Smooth muscle cell (in vitro differentiated cells): Measurements from ENCODE around the gene SLC6A16. TPM values are rescaled to one million over a fixed set of nuclear protein-coding genes. Genes with fewer than 3 reads are reported as not detected.

Experiments used
- DNase-seq: peaks from one replicate; lab custom pipeline; 2025; ENCODE audit not compliant: unreplicated experiment; lab: John Stamatoyannopoulos, UW
- H2AFZ ChIP-seq: fragments of 200-600 bp; sonication (generic); 2 replicates; pipeline ENCODE4 v1.6.0; 2016; ENCODE audit warnings: antibody characterized with exemption, low read depth, mild to moderate bottlenecking
- H3F3A ChIP-seq: fragments of 200-600 bp; sonication (generic); 2 replicates; pipeline ENCODE4 v1.6.0; 2017; ENCODE audit warnings: antibody characterized with exemption, low read depth
- H3K27ac ChIP-seq: fragments of 200-600 bp; sonication (generic); 2 replicates; pipeline ENCODE4 v1.5.1; 2016; ENCODE audit warnings: low read depth, mild to moderate bottlenecking
- H3K27me3 ChIP-seq: fragments of 200-600 bp; sonication (generic); 2 replicates; pipeline ENCODE4 v1.6.1; 2016; ENCODE audit warnings: low read depth, mild to moderate bottlenecking
- H3K36me3 ChIP-seq: fragments of 200-600 bp; sonication (generic); 2 replicates; pipeline ENCODE4 v1.5.1; 2016; ENCODE audit warnings: low read depth
- H3K4me1 ChIP-seq: fragments of 200-600 bp; sonication (generic); 2 replicates; pipeline ENCODE4 v1.5.1; 2016; ENCODE audit warnings: low read depth
- H3K4me2 ChIP-seq: fragments of 200-600 bp; sonication (generic); 2 replicates; pipeline ENCODE4 v1.6.0; 2016; ENCODE audit warnings: mild to moderate bottlenecking
- H3K4me3 ChIP-seq: fragments of 200-600 bp; sonication (generic); 2 replicates; pipeline ENCODE4 v1.5.1; 2016; ENCODE audit warnings: mild to moderate bottlenecking
- H3K79me2 ChIP-seq: fragments of 200-600 bp; sonication (generic); 2 replicates; pipeline ENCODE4 v1.6.0; 2016; ENCODE audit warnings: low read depth, mild to moderate bottlenecking
- H3K9ac ChIP-seq: fragments of 200-600 bp; sonication (generic); 2 replicates; pipeline ENCODE4 v1.6.0; 2016; ENCODE audit warnings: low read depth
- H3K9me3 ChIP-seq: fragments of 200-600 bp; sonication (generic); replicated peaks from 2 replicates; pipeline ENCODE4 v1.5.1; 2016; ENCODE audit warnings: low read depth
- H4K20me1 ChIP-seq: fragments of 200-600 bp; sonication (generic); 2 replicates; pipeline ENCODE4 v1.6.0; 2016; ENCODE audit warnings: low read depth
- WGBS: methylation state at CpG from one replicate; pipeline ENCODE4 v1.1.7; 2016; ENCODE audit warnings: low lambda C conversion rate; 5-methylcytosine and 5-hydroxymethylcytosine counted together
- microRNA-seq: library from miRNA; unstranded; fragments of <30 nt; microRNA quantifications from one replicate; pipeline ENCODE4, GENCODE V29; 2016; ENCODE audit warnings: borderline number of aligned reads
- polyA plus RNA-seq: library from polyadenylated mRNA; unstranded; fragments of >200 nt; fragmentation: Nextera tagmentation; extraction: Ambion mirVana; gene quantifications from 2 replicates; pipeline ENCODE4 v1.2.1, GENCODE V29; 2016
- small RNA-seq: library from RNA; depleted of rRNA; stranded (forward); fragments of <200 nt; gene quantifications from one replicate; pipeline ENCODE3, GENCODE V24; 2014
- total RNA-seq: library from RNA; depleted of rRNA; stranded (reverse); fragments of >200 nt; gene quantifications from 2 replicates; pipeline ENCODE4 v1.2.3, GENCODE V29; 2014
- TF ChIP-seq, protein P1 (sequence below): fragments of 200-600 bp; sonication (generic); IDR thresholded peaks from 2 replicates; pipeline ENCODE4 v1.5.1; 2017; ENCODE audit warnings: borderline replicate concordance, mild to moderate bottlenecking, antibody characterized with exemption; ENCODE audit not compliant: insufficient read depth, poor library complexity, severe bottlenecking

Gene SLC6A16
- total and polyA plus RNA-seq, 2 experiments from 2014 or later = 1.4 to 2.3 TPM

- no peak overlapping the region for H2AFZ ChIP-seq
- H3K9ac ChIP-seq = no peak overlapping the region
- H3F3A ChIP-seq = no peaks in the 10 kb centered on the region
- H3K27me3 ChIP-seq = no peaks in the 10 kb centered on the region
- H4K20me1 ChIP-seq = no peaks in the 10 kb centered on the region
- H3K4me1 ChIP-seq = no peaks in the 10 kb centered on the region
- 94% methylated on average over 9 of the region's 9 CpGs for WGBS
- TF ChIP-seq, protein P1, sequence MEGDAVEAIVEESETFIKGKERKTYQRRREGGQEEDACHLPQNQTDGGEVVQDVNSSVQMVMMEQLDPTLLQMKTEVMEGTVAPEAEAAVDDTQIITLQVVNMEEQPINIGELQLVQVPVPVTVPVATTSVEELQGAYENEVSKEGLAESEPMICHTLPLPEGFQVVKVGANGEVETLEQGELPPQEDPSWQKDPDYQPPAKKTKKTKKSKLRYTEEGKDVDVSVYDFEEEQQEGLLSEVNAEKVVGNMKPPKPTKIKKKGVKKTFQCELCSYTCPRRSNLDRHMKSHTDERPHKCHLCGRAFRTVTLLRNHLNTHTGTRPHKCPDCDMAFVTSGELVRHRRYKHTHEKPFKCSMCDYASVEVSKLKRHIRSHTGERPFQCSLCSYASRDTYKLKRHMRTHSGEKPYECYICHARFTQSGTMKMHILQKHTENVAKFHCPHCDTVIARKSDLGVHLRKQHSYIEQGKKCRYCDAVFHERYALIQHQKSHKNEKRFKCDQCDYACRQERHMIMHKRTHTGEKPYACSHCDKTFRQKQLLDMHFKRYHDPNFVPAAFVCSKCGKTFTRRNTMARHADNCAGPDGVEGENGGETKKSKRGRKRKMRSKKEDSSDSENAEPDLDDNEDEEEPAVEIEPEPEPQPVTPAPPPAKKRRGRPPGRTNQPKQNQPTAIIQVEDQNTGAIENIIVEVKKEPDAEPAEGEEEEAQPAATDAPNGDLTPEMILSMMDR = no peak
- H3K9me3 ChIP-seq = no peaks in the 10 kb centered on the region
- H3K27ac ChIP-seq = no peak overlapping the region
- DNase-seq = no peak
- H3K4me2 ChIP-seq = no peak overlapping the region
- no peaks in the 10 kb centered on the region for H3K79me2 ChIP-seq
- H3K36me3 ChIP-seq = no peaks in the 10 kb centered on the region
- no peak overlapping the region for H3K4me3 ChIP-seq
Observed at GRCh38 chr19:49244256-49244655, 80.7 kb downstream of the SLC6A16 start.

GRCh38 chr19:49243726-49244125, 81.3 kb downstream of the SLC6A16 start:
- Histone ChIP-seq H4K20me1 (no peaks in the 10 kb centered on the region), H3K27ac (no peak overlapping the region), H3K36me3 (no peaks in the 10 kb centered on the region), H3K27me3 (no peaks in the 10 kb centered on the region), H3K79me2 (no peaks in the 10 kb centered on the region), H3K4me2 (no peak overlapping the region), H3K4me1 (no peaks in the 10 kb centered on the region), H3K4me3 (no peak overlapping the region), H3K9me3 (no peaks in the 10 kb centered on the region), H3K9ac (no peak overlapping the region), H2AFZ (no peak overlapping the region), H3F3A (no peaks in the 10 kb centered on the region)
- TF ChIP-seq, protein P1 = no peak
- WGBS = 95% methylated on average over 11 of the region's 11 CpGs
- no peak for DNase-seq

DNA sequence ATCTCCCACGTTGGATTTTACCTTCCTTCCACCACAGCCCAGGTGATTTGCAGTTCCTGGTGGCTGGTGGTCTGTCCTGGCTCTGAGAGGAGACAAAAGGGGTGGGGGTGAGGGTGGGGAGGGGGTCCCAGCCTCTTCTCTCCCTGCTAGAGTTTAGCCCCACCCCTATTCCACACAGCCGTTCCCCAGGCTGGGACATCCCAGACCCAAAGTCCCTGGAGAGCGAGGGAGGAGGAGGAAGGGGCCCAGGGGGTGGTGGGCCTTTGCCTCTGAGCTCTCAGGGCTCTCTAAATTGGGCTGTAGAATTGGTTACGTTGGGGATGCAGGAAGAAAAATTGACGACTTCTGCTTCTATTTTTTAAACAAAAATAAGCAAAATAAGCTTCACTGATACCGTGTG, 81.9 kb downstream of the SLC6A16 start:
- Histone ChIP-seq H4K20me1 (no peaks in the 10 kb centered on the region), H3K4me1 (no peaks in the 10 kb centered on the region), H3K4me3 (no peak overlapping the region), H3K27me3 (no peaks in the 10 kb centered on the region), H3K9ac (no peak overlapping the region), H3K36me3 (no peaks in the 10 kb centered on the region), H2AFZ (no peak overlapping the region), H3K9me3 (no peaks in the 10 kb centered on the region), H3K4me2 (no peak overlapping the region), H3K27ac (no peak overlapping the region), H3K79me2 (no peaks in the 10 kb centered on the region), H3F3A (no peaks in the 10 kb centered on the region)
- no peak for DNase-seq
- 61% methylated on average over 6 of the region's 6 CpGs for WGBS
- TF ChIP-seq, protein P1 = no peak

DNA sequence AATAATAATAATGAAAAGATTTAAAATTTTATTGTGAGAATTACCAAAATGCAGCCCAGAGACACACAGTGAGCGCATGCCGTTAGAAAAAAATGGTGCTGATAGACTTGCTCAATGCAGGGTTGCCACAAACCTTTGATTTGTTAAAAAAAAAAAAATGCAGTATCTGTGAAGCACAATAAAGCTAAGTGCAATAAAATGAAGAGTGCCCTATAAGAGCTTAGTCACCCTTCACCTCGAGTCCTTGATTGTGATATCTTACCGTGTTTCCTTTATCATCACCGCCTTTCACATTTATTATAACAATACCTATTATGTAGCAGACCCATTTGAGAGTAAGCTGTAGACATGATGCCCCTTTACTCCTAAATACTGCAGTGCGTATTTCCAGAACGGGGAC, 83.2 kb downstream of the SLC6A16 start:
- no peaks in the 10 kb centered on the region for H3K9me3 ChIP-seq
- no peak overlapping the region for H3K9ac ChIP-seq
- no peak overlapping the region for H3K27ac ChIP-seq
- no peak overlapping the region for H2AFZ ChIP-seq
- no peaks in the 10 kb centered on the region for H3K79me2 ChIP-seq
- no peaks in the 10 kb centered on the region for H3K27me3 ChIP-seq
- no peak overlapping the region for H3K4me2 ChIP-seq
- TF ChIP-seq, protein P1 = no peak
- DNase-seq = no peak
- H4K20me1 ChIP-seq = no peaks in the 10 kb centered on the region
- WGBS = 94% methylated on average over 7 of the region's 7 CpGs
- no peaks in the 10 kb centered on the region for H3F3A ChIP-seq
- H3K4me3 ChIP-seq = no peak overlapping the region
- no peaks in the 10 kb centered on the region for H3K4me1 ChIP-seq
- H3K36me3 ChIP-seq = no peaks in the 10 kb centered on the region

Small RNA genes lying within 50 kb of the gene (microRNA-seq; reads per million reads assigned to microRNA genes)
- not detected for gene MIR4324

Small RNA genes lying within 50 kb of the gene (small RNA-seq; reads per million reads assigned to genes)
- not detected for gene MIR4324

Other genes starting within 250 kb of the SLC6A16 start
- gene SNRNP70, start 239.7 kb downstream of the SLC6A16 start, total RNA-seq = 164 and 200 TPM in 2 replicates
- 206 and 216 TPM in 2 replicates for gene SNRNP70, start 239.7 kb downstream of the SLC6A16 start, polyA plus RNA-seq
- gene LIN7B, start 210.8 kb downstream of the SLC6A16 start, total RNA-seq = 11.7 and 16.5 TPM in 2 replicates
- gene LIN7B, start 210.8 kb downstream of the SLC6A16 start, polyA plus RNA-seq = 24.7 and 30.7 TPM in 2 replicates
- 0.54 and 2.9 TPM in 2 replicates for gene C19orf73, start 206.0 kb downstream of the SLC6A16 start, total RNA-seq
- gene C19orf73, start 206.0 kb downstream of the SLC6A16 start, polyA plus RNA-seq = 0.74 and 1.7 TPM in 2 replicates
- gene PPFIA3, start 205.6 kb downstream of the SLC6A16 start, total RNA-seq = 3.2 and 10.9 TPM in 2 replicates
- gene PPFIA3, start 205.6 kb downstream of the SLC6A16 start, polyA plus RNA-seq = 16.3 and 20.3 TPM in 2 replicates
- gene HRC, start 169.8 kb downstream of the SLC6A16 start, total RNA-seq = 1.1 TPM in 1 of 2 replicates, not detected in the other
- gene HRC, start 169.8 kb downstream of the SLC6A16 start, polyA plus RNA-seq = 0.06 and 0.84 TPM in 2 replicates
- 15.0 and 27.7 TPM in 2 replicates for gene TRPM4, start 167.4 kb downstream of the SLC6A16 start, total RNA-seq
- 32.1 and 47.0 TPM in 2 replicates for gene TRPM4, start 167.4 kb downstream of the SLC6A16 start, polyA plus RNA-seq
- not detected in 2 replicates for gene CD37, start 10.2 kb upstream of the SLC6A16 start, total RNA-seq
- gene CD37, start 10.2 kb upstream of the SLC6A16 start, polyA plus RNA-seq = 7.0 and 8.8 TPM in 2 replicates
- gene TEAD2, start 37.2 kb upstream of the SLC6A16 start, total RNA-seq = 46.0 and 71.8 TPM in 2 replicates
- 55.3 and 58.5 TPM in 2 replicates for gene TEAD2, start 37.2 kb upstream of the SLC6A16 start, polyA plus RNA-seq
- gene DKKL1, start 38.7 kb upstream of the SLC6A16 start, total RNA-seq = 2.3 and 6.3 TPM in 2 replicates
- gene DKKL1, start 38.7 kb upstream of the SLC6A16 start, polyA plus RNA-seq = 2.8 and 6.4 TPM in 2 replicates
- gene KASH5, start 63.1 kb upstream of the SLC6A16 start, total RNA-seq = not detected in 2 replicates
- gene KASH5, start 63.1 kb upstream of the SLC6A16 start, polyA plus RNA-seq = not detected in 2 replicates
- gene PTH2, start 98.2 kb upstream of the SLC6A16 start, total RNA-seq = not detected in 2 replicates
- not detected in 2 replicates for gene PTH2, start 98.2 kb upstream of the SLC6A16 start, polyA plus RNA-seq
- not detected in 2 replicates for gene GFY, start 100.2 kb upstream of the SLC6A16 start, total RNA-seq
- gene GFY, start 100.2 kb upstream of the SLC6A16 start, polyA plus RNA-seq = not detected in 2 replicates
- gene SLC17A7, start 116.3 kb upstream of the SLC6A16 start, total RNA-seq = 0.04 and 0.54 TPM in 2 replicates
- gene SLC17A7, start 116.3 kb upstream of the SLC6A16 start, polyA plus RNA-seq = 0.39 TPM in 1 of 2 replicates, not detected in the other
- 54.7 and 77.1 TPM in 2 replicates for gene PIH1D1, start 126.6 kb upstream of the SLC6A16 start, total RNA-seq
- gene PIH1D1, start 126.6 kb upstream of the SLC6A16 start, polyA plus RNA-seq = 84.9 and 89.8 TPM in 2 replicates
- 10.5 and 18.6 TPM in 2 replicates for gene ALDH16A1, start 128.0 kb upstream of the SLC6A16 start, total RNA-seq
- 24.6 and 24.7 TPM in 2 replicates for gene ALDH16A1, start 128.0 kb upstream of the SLC6A16 start, polyA plus RNA-seq
- 0.27 and 0.45 TPM in 2 replicates for gene FLT3LG, start 149.0 kb upstream of the SLC6A16 start, total RNA-seq
- 0.85 and 2.0 TPM in 2 replicates for gene FLT3LG, start 149.0 kb upstream of the SLC6A16 start, polyA plus RNA-seq
- 1,134 and 1,154 TPM in 2 replicates for gene RPL13A, start 162.4 kb upstream of the SLC6A16 start, total RNA-seq
- 732 and 818 TPM in 2 replicates for gene RPL13A, start 162.4 kb upstream of the SLC6A16 start, polyA plus RNA-seq
- gene RPS11, start 171.2 kb upstream of the SLC6A16 start, total RNA-seq = 3,115 and 3,456 TPM in 2 replicates
- gene RPS11, start 171.2 kb upstream of the SLC6A16 start, polyA plus RNA-seq = 729 and 804 TPM in 2 replicates
- gene FCGRT, start 187.5 kb upstream of the SLC6A16 start, total RNA-seq = 58.1 and 66.1 TPM in 2 replicates
- gene FCGRT, start 187.5 kb upstream of the SLC6A16 start, polyA plus RNA-seq = 127 and 135 TPM in 2 replicates
- gene RCN3, start 202.8 kb upstream of the SLC6A16 start, total RNA-seq = 248 and 311 TPM in 2 replicates
- gene RCN3, start 202.8 kb upstream of the SLC6A16 start, polyA plus RNA-seq = 773 and 1,078 TPM in 2 replicates